ENCODE measurements around the gene WRAP53.

DNA sequence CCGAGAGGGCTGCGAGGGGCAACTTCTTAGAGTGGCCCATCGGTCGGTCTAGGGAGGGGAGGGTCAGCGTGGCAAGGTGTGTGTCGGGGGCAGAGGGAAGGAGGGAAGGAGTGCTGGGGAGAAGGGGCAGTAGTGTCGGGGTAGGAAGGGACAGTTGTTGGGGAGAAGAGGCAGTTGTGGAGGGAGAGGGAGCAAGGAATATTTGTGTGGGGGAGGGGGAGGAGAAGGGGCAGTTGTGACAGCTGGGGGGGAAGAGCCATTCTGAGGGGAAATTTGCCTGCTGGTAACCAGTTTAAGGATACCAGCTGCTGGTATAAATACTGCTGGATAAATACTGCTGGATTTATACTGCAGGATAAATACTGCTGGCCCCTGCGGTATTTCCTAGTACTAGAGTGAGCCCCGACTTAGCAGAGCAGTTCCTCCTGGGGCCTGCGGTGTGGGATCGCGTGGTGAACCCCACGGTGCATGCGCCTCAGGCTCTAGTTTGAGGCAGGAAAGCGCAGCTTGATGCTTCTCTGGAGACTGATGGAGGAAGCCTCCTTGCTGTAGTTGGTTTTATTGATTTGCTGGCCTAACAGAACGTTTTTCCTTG is 29.6 kb downstream of the WRAP53 start:
- no peak for TF ChIP-seq TAF1 (IDR thresholded peaks at IDR 0.05; ENCODE audit: borderline replicate concordance, insufficient read depth, low read length)
- TF ChIP-seq, protein P1, sequence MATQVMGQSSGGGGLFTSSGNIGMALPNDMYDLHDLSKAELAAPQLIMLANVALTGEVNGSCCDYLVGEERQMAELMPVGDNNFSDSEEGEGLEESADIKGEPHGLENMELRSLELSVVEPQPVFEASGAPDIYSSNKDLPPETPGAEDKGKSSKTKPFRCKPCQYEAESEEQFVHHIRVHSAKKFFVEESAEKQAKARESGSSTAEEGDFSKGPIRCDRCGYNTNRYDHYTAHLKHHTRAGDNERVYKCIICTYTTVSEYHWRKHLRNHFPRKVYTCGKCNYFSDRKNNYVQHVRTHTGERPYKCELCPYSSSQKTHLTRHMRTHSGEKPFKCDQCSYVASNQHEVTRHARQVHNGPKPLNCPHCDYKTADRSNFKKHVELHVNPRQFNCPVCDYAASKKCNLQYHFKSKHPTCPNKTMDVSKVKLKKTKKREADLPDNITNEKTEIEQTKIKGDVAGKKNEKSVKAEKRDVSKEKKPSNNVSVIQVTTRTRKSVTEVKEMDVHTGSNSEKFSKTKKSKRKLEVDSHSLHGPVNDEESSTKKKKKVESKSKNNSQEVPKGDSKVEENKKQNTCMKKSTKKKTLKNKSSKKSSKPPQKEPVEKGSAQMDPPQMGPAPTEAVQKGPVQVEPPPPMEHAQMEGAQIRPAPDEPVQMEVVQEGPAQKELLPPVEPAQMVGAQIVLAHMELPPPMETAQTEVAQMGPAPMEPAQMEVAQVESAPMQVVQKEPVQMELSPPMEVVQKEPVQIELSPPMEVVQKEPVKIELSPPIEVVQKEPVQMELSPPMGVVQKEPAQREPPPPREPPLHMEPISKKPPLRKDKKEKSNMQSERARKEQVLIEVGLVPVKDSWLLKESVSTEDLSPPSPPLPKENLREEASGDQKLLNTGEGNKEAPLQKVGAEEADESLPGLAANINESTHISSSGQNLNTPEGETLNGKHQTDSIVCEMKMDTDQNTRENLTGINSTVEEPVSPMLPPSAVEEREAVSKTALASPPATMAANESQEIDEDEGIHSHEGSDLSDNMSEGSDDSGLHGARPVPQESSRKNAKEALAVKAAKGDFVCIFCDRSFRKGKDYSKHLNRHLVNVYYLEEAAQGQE (IDR thresholded peaks at IDR 0.05; ENCODE audit: insufficient read depth in 1 of 2, low read depth in 2 of 2, low read length in 2 of 2), result no peak

Data from PFSK-1 (cell line).